Left renal cortex interstitium (tissue), 4 donors: ENCODE results near the gene MPDU1. TPM values are rescaled to one million over a fixed set of nuclear protein-coding genes. Genes with fewer than 3 reads are reported as not detected.

ENCODE experiments used
- polyA plus RNA-seq, 4 donors: library from polyadenylated mRNA; unstranded; fragments of 120-200 nt; gene quantifications; one replicate each; pipeline ENCODE4 v1.2.1, GENCODE V29; 2013; ENCODE audit not compliant: insufficient read length in 4 of 4

Gene MPDU1
- polyA plus RNA-seq, 4 donors = 102 to 125 (median 121) TPM

Other genes with a start within 250 kb of the MPDU1 start
- 10 to 100 TPM in 2 of 4 donors, 1 to 10 TPM in 2; 7.3 to 10.9 (median 10.0) TPM for gene ACAP1, start 247.3 kb upstream of the MPDU1 start, polyA plus RNA-seq
- gene KCTD11, start 231.7 kb upstream of the MPDU1 start, polyA plus RNA-seq = 10 to 100 TPM; 11.2 to 13.9 (median 12.5) TPM
- gene TMEM95, start 228.7 kb upstream of the MPDU1 start, polyA plus RNA-seq = not detected
- 1 to 10 TPM; 3.1 to 7.9 (median 5.7) TPM for gene TNK1, start 202.8 kb upstream of the MPDU1 start, polyA plus RNA-seq
- gene PLSCR3, start 189.3 kb upstream of the MPDU1 start, polyA plus RNA-seq = 10 to 100 TPM; 27.8 to 51.2 (median 41.2) TPM
- 100 to 1,000 TPM in 1 of 4 donors, 10 to 100 TPM in 3; 82.2 to 108 (median 90.2) TPM for gene TMEM256, start 179.8 kb upstream of the MPDU1 start, polyA plus RNA-seq
- gene NLGN2, start 176.0 kb upstream of the MPDU1 start, polyA plus RNA-seq = 10 to 100 TPM; 17.5 to 38.6 (median 30.2) TPM
- gene SPEM1, start 163.5 kb upstream of the MPDU1 start, polyA plus RNA-seq = not detected
- gene SPEM2, start 158.2 kb upstream of the MPDU1 start, polyA plus RNA-seq = under 1 TPM in 1 of 4 donors, not detected in 3; 0.06 TPM
- not detected for gene SPEM3, start 155.0 kb upstream of the MPDU1 start, polyA plus RNA-seq
- gene TMEM102, start 148.4 kb upstream of the MPDU1 start, polyA plus RNA-seq = 1 to 10 TPM; 3.7 to 5.7 (median 4.8) TPM
- gene FGF11, start 144.3 kb upstream of the MPDU1 start, polyA plus RNA-seq = 1 to 10 TPM; 6.1 to 6.9 (median 6.4) TPM
- gene CHRNB1, start 138.8 kb upstream of the MPDU1 start, polyA plus RNA-seq = 10 to 100 TPM; 10.3 to 10.8 (median 10.6) TPM
- gene ZBTB4, start 104.2 kb upstream of the MPDU1 start, polyA plus RNA-seq = 10 to 100 TPM; 38.6 to 50.6 (median 44.2) TPM
- gene SLC35G6, start 102.4 kb upstream of the MPDU1 start, polyA plus RNA-seq = under 1 TPM in 2 of 4 donors, not detected in 2; 0.46 to 0.72 TPM
- gene POLR2A, start 99.5 kb upstream of the MPDU1 start, polyA plus RNA-seq = 100 to 1,000 TPM; 101 to 163 (median 116) TPM
- 10 to 100 TPM; 21.7 to 32.3 (median 28.3) TPM for gene TNFSF12, start 34.8 kb upstream of the MPDU1 start, polyA plus RNA-seq
- 10 to 100 TPM; 12.8 to 15.9 (median 14.5) TPM for gene TNFSF13, start 25.1 kb upstream of the MPDU1 start, polyA plus RNA-seq
- gene SENP3, start 21.9 kb upstream of the MPDU1 start, polyA plus RNA-seq = 10 to 100 TPM; 60.8 to 81.3 (median 74.9) TPM
- 10 to 100 TPM; 33.6 to 64.0 (median 57.2) TPM for gene CD68, start 4.2 kb upstream of the MPDU1 start, polyA plus RNA-seq
- 1 to 10 TPM; 3.0 to 5.6 (median 4.0) TPM for gene SOX15, start 6.2 kb downstream of the MPDU1 start, polyA plus RNA-seq
- 10 to 100 TPM; 46.3 to 56.5 (median 52.4) TPM for gene FXR2, start 31.0 kb downstream of the MPDU1 start, polyA plus RNA-seq
- 100 to 1,000 TPM; 127 to 157 (median 133) TPM for gene SAT2, start 44.0 kb downstream of the MPDU1 start, polyA plus RNA-seq
- 1 to 10 TPM; 3.0 to 5.1 (median 4.0) TPM for gene SHBG, start 46.3 kb downstream of the MPDU1 start, polyA plus RNA-seq
- 10 to 100 TPM; 18.1 to 22.1 (median 21.1) TPM for gene ATP1B2, start 67.1 kb downstream of the MPDU1 start, polyA plus RNA-seq
- 10 to 100 TPM; 63.1 to 78.2 (median 72.6) TPM for gene TP53, start 103.6 kb downstream of the MPDU1 start, polyA plus RNA-seq
- 10 to 100 TPM; 11.1 to 17.6 (median 15.6) TPM for gene WRAP53, start 104.6 kb downstream of the MPDU1 start, polyA plus RNA-seq
- 10 to 100 TPM; 22.3 to 25.6 (median 23.7) TPM for gene EFNB3, start 121.3 kb downstream of the MPDU1 start, polyA plus RNA-seq
- under 1 TPM; 0.16 to 0.47 (median 0.34) TPM for gene DNAH2, start 133.9 kb downstream of the MPDU1 start, polyA plus RNA-seq